ENCODE measurements around the gene IL3RA.
"Not testable (repeated sequence)": the region's sequence is repeated elsewhere in the genome, so short reads cannot be mapped to it uniquely, and the experiment has no call there.

The IL3RA gene

GRCh38 chrX:1336331-1336943 lies at the start of gene IL3RA:
TSS of gene IL3RA (plus strand) at chrX:1336785. CDS start at chrX:1341766, 4,981 bp downstream.
- TF ChIP-seq, protein P1, sequence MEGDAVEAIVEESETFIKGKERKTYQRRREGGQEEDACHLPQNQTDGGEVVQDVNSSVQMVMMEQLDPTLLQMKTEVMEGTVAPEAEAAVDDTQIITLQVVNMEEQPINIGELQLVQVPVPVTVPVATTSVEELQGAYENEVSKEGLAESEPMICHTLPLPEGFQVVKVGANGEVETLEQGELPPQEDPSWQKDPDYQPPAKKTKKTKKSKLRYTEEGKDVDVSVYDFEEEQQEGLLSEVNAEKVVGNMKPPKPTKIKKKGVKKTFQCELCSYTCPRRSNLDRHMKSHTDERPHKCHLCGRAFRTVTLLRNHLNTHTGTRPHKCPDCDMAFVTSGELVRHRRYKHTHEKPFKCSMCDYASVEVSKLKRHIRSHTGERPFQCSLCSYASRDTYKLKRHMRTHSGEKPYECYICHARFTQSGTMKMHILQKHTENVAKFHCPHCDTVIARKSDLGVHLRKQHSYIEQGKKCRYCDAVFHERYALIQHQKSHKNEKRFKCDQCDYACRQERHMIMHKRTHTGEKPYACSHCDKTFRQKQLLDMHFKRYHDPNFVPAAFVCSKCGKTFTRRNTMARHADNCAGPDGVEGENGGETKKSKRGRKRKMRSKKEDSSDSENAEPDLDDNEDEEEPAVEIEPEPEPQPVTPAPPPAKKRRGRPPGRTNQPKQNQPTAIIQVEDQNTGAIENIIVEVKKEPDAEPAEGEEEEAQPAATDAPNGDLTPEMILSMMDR (IDR thresholded peaks at IDR 0.05; ENCODE audit: control insufficient read depth, extremely low read depth, insufficient read depth) = no peak
- DNase-seq (ENCODE audit: low read depth) = no peak
- H3K4me3 ChIP-seq (ENCODE audit: low read depth, low read length) = no peak within 1 kb of the TSS

DNA sequence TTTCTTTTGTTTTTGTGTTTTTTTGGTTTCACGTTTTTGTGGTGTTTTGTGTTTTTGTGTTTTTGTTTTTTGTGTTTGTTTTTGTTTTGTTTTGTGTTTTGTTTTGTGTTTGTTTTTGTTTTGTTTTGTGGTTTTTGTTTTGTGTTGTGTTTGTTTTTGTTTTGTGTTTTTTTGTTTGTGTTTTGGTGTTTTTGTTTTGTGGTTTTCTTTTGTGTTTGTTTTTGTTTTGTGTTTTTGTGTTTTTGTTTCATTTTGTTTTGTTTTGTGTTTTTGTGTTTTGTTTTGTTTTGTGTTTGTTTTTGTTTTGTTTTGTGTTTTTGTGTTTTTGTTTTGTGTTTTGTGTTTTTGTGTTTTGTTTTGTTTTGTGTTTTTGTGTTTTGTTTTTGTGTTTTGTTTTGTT lies 47.0 kb upstream of the IL3RA start:
- DNase-seq (ENCODE audit: low read depth) = no peak
- TF ChIP-seq, protein P1 (IDR thresholded peaks at IDR 0.05; ENCODE audit: control insufficient read depth, extremely low read depth, insufficient read depth) = no peak
- H3K4me3 ChIP-seq (ENCODE audit: low read depth, low read length) = no peak overlapping the region

DNA sequence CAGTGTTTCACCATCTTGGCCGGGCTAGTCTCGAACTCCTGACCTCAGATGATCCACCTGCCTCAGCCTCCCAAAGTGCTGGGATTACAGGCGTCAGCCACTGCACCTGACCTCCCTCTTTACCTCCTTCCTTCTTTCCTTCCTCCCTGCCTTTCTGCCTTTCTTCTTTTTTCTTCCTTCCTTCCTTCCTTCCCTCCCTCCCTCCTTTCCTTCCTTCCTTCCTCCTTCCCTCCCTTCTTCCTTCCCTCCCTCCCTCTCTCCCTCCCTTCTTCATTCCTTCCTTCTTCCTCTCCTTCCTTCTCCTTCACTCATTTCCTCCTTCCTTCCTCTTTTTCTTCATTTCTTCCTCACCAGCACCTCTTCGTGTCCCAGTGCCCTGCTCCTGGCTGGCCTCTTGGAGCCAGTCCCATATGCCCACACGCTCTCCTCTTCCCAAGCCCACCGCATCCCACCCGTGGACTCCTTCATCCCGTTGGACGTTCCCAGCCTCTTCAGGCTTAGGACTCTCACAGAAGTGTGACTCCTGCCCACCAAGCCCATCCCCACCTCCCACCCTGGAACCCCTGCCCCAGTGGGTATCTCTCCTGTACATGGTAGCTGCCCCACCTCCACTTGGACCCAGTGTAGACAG lies 45.4 kb upstream of the IL3RA start:
- H3K4me3 ChIP-seq (ENCODE audit: low read depth, low read length) = no peak overlapping the region
- TF ChIP-seq, protein P1 (IDR thresholded peaks at IDR 0.05; ENCODE audit: control insufficient read depth, extremely low read depth, insufficient read depth) = no peak
- no peak for DNase-seq (ENCODE audit: low read depth)

DNA sequence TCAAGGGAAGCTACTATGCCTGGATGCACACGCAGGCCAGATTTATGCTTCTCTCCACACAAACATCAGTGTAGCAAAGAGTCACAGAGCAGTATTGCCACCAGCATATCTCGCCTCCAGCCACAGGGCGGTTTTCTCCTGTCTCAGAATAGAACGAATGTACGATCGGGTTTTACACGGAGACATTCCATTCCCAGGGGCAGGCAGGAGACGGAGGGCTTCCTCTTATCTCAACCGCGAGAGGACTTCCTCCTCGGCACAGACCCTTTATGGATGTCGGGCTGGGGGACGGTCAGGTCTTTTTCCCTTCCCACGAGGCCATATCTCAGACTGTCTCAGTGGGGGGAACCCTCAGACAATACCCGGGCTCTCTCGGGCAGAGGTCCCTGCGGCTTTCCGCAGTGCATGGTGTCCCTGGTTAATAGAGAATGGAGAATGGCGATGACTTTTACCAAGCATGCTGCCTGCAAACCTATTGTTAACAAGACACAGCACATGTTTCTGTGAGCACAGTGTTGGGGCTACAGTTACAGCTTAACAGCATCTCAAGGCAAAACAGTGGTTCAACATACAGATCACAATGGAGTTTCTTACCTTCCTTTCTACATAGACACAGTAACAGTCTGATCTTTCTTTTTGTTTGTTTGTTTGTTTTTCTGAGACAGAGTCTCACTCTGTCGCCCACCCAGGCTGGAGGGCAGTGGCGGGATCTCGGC lies 43.9 kb upstream of the IL3RA start:
- TF ChIP-seq, protein P1 (IDR thresholded peaks at IDR 0.05; ENCODE audit: control insufficient read depth, extremely low read depth, insufficient read depth) = no peak
- H3K4me3 ChIP-seq (ENCODE audit: low read depth, low read length) = no peak overlapping the region
- DNase-seq (ENCODE audit: low read depth) = no peak

DNA sequence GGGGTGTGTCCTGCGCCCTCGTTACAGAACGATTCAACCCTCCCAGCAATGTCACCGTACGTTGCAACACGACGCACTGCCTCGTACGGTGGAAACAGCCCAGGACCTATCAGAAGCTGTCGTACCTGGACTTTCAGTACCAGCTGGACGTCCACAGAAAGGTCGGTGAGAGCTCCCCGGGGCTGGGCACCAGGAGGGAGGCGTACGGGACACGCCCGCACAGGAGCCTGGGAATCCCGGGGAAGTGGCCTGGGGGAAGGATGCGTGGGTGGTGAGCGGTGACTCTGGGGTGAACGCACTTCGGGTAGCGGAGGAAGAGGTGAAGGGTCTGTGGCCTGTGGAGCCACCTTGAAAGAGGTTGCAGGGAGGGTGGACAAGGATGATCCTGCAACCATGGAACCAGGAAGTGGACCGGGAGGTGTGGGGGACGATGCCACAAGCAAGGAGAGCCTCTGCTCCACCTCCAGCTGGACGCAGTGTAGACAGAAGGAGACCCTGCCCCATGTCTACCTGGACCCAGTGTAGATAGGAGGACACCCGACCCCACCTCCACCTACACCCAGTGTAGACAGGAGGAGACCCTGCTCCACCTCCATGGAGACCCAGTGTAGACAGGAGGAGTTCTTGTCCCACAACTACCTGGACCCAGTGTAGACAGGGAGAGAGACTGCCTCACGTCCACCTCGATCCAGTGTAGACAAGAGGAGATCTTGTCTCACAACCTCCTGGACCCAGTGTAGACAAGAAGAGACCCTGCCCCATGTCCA lies 42.1 kb upstream of the IL3RA start:
- TF ChIP-seq, protein P1 (IDR thresholded peaks at IDR 0.05; ENCODE audit: control insufficient read depth, extremely low read depth, insufficient read depth) = no peak
- DNase-seq (ENCODE audit: low read depth) = no peak

GRCh38 chrX:1295550-1295949 lies 41.0 kb upstream of the IL3RA start:
- DNase-seq (ENCODE audit: low read depth) = no peak
- TF ChIP-seq, protein P1 (IDR thresholded peaks at IDR 0.05; ENCODE audit: control insufficient read depth, extremely low read depth, insufficient read depth) = no peak
- no peak overlapping the region for H3K4me3 ChIP-seq (ENCODE audit: low read depth, low read length)

More for the DNA sequence above, 42.1 kb upstream of the IL3RA start:
- H3K4me3 ChIP-seq (ENCODE audit: low read depth, low read length) = no peak overlapping the region

GRCh38 chrX:1297591-1297990 lies 39.0 kb upstream of the IL3RA start:
- not testable (repeated sequence) for DNase-seq (ENCODE audit: low read depth); H3K4me3 ChIP-seq (ENCODE audit: low read depth, low read length)

All from LNCaP clone FGC (cell line).